ENCODE results near the gene MFGE8. TPM values are rescaled to one million over a fixed set of nuclear protein-coding genes. Genes with fewer than 3 reads are reported as not detected.
"Not testable (repeated sequence)": the region's sequence is repeated elsewhere in the genome, so short reads cannot be mapped to it uniquely, and the experiment has no call there.

The MFGE8 gene
- polyA plus RNA-seq, 1 experiment = 1,967 TPM

GRCh38 chr15:88932875-88933330, 19.7 kb upstream of the MFGE8 start:
- Histone ChIP-seq H3K27me3 (ENCODE audit: control insufficient read depth, insufficient read depth, low read length) (no peaks in the 10 kb centered on the region), H3K4me3 (ENCODE audit: low read depth, low read length) (no peak overlapping the region), H3K36me3 (ENCODE audit: control insufficient read depth, insufficient read depth, low read length) (no peaks in the 10 kb centered on the region)
- POLR2A ChIA-PET = no interaction called here
- no peak for DNase-seq (ENCODE audit: low read depth)
- CTCF ChIA-PET = interaction anchor here (1.4 kb wide), 1 partner anchor 124 kb away, joined by 3 read pairs; no protein-coding TSS in a partner anchor
- no peak for TF ChIP-seq CTCF (IDR thresholded peaks at IDR 0.05; ENCODE audit: insufficient read depth, low read depth, low read length)

GRCh38 chr15:88932271-88932874, 19.2 kb upstream of the MFGE8 start:
- CTCF ChIA-PET = interaction anchor here (1.4 kb wide), 1 partner anchor 125 kb away, joined by 3 read pairs; no protein-coding TSS in a partner anchor
- TF ChIP-seq CTCF (IDR thresholded peaks at IDR 0.05; ENCODE audit: insufficient read depth, low read depth, low read length) = no peak
- no peak for DNase-seq (ENCODE audit: low read depth)
- Histone ChIP-seq H3K36me3 (ENCODE audit: control insufficient read depth, insufficient read depth, low read length) (no peaks in the 10 kb centered on the region), H3K4me3 (ENCODE audit: low read depth, low read length) (no peak overlapping the region), H3K27me3 (ENCODE audit: control insufficient read depth, insufficient read depth, low read length) (no peaks in the 10 kb centered on the region)
- POLR2A ChIA-PET = no interaction called here

GRCh38 chr15:88930579-88930978, 17.4 kb upstream of the MFGE8 start:
- ChIA-PET CTCF (no interaction called here), POLR2A (no interaction called here)
- no peak for DNase-seq (ENCODE audit: low read depth)
- Histone ChIP-seq H3K4me3 (ENCODE audit: low read depth, low read length) (no peak overlapping the region), H3K27me3 (ENCODE audit: control insufficient read depth, insufficient read depth, low read length) (no peaks in the 10 kb centered on the region), H3K36me3 (ENCODE audit: control insufficient read depth, insufficient read depth, low read length) (no peaks in the 10 kb centered on the region)
- TF ChIP-seq CTCF (IDR thresholded peaks at IDR 0.05; ENCODE audit: insufficient read depth, low read depth, low read length) = no peak

GRCh38 chr15:88929358-88930098, 16.3 kb upstream of the MFGE8 start:
- CTCF ChIA-PET = interaction anchor here (0.6 kb wide), 1 partner anchor 8 kb away, joined by 4 read pairs; no protein-coding TSS in a partner anchor
- DNase-seq (ENCODE audit: low read depth); H3K36me3 ChIP-seq (ENCODE audit: control insufficient read depth, insufficient read depth, low read length); H3K4me3 ChIP-seq (ENCODE audit: low read depth, low read length); POLR2A ChIA-PET; H3K27me3 ChIP-seq (ENCODE audit: control insufficient read depth, insufficient read depth, low read length): not testable (repeated sequence)

GRCh38 chr15:88928192-88928591, 15.0 kb upstream of the MFGE8 start:
- CTCF ChIA-PET; DNase-seq (ENCODE audit: low read depth); H3K27me3 ChIP-seq (ENCODE audit: control insufficient read depth, insufficient read depth, low read length); H3K36me3 ChIP-seq (ENCODE audit: control insufficient read depth, insufficient read depth, low read length); H3K4me3 ChIP-seq (ENCODE audit: low read depth, low read length); POLR2A ChIA-PET: not testable (repeated sequence)

DNA sequence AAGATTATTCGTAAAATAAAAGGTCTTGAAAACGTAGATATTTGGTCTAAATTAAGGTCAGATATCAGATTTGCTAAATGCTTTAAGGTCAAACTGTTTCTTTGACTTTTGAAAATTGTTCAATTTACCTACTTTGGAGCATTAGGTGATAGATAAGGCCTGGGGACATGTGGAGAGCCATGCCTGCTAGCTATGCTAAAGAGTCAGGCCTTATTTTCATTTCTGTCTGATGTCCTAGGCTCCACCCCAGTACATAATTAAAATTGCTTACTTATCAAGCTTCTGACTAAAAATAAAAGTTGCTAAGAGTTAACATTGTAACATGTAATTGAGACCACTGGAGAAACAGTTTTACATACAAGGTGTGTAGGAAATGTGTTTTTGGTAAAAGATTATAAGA, 12.5 kb upstream of the MFGE8 start:
- H3K4me3 ChIP-seq (ENCODE audit: low read depth, low read length); H3K36me3 ChIP-seq (ENCODE audit: control insufficient read depth, insufficient read depth, low read length); DNase-seq (ENCODE audit: low read depth); POLR2A ChIA-PET; H3K27me3 ChIP-seq (ENCODE audit: control insufficient read depth, insufficient read depth, low read length): not testable (repeated sequence)
- CTCF ChIA-PET = interaction anchor here (1.1 kb wide), 1 partner anchor 14 kb away, joined by 3 read pairs; no protein-coding TSS in a partner anchor

DNA sequence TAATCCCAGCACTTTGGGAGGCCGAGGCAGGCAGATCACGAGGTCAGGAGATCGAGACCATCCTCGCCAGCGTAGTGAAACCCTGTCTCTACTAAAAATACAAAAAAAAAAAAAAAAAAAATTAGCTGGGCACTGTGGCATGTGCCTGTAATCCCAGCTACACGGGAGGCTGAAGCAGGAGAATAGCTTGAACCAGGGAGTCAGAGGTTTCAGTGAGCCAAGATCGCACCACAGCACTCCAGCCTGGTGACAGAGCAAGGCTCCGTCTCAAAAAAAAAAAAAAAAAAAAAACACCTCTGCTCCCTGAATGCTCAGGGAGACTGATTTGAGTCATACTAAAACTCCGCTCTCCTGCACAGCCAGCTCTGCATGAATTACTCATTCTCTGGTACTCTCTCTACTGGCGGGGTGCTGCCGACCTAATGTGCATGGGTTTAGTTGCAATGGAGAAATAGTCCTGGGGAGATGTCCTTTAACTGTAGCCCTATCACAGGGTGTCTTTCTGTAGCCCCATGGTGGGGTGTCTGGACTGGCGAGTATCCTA, 7.8 kb upstream of the MFGE8 start:
- H3K36me3 ChIP-seq (ENCODE audit: control insufficient read depth, insufficient read depth, low read length); H3K4me3 ChIP-seq (ENCODE audit: low read depth, low read length); H3K27me3 ChIP-seq (ENCODE audit: control insufficient read depth, insufficient read depth, low read length); DNase-seq (ENCODE audit: low read depth): not testable (repeated sequence)
- ChIA-PET CTCF (interaction anchor here (0.6 to 1.0 kb wide), 4 partner anchors 8 to 40 kb away, joined by 3 to 6 read pairs (median 4); no protein-coding TSS in a partner anchor), POLR2A (interaction anchor here (0.6 to 0.7 kb wide), 3 partner anchors 15 to 167 kb away, joined by 3 to 9 read pairs (median 4); partner anchors contain the start of gene ABHD2)

Data from BJ (cell line).